MM.1S (cell line): ENCODE measurements around the gene SRP19.

Source experiments
- DNase-seq: peaks from one replicate; pipeline ENCODE4 v3.0.0-alpha.2; 2015
- H2AFZ ChIP-seq: fragments of 300-600 bp; sonication (generic); 2 replicates; pipeline ENCODE4 v1.6.0; 2016; ENCODE audit warnings: antibody characterized with exemption, low read length
- H3F3A ChIP-seq: fragments of 300-600 bp; sonication (generic); 2 replicates; pipeline ENCODE4 v1.6.1; 2016; ENCODE audit warnings: mild to moderate bottlenecking, antibody characterized with exemption, low read length, moderate library complexity, mixed read lengths; ENCODE audit not compliant: insufficient read depth
- H3K27ac ChIP-seq: fragments of 300-600 bp; sonication (generic); 2 replicates; pipeline ENCODE4 v1.5.1; 2016; ENCODE audit warnings: mild to moderate bottlenecking, low read length
- H3K27me3 ChIP-seq: fragments of 300-600 bp; sonication (generic); replicated peaks from 2 replicates; pipeline ENCODE4 v1.6.0; 2016; ENCODE audit warnings: low read length; ENCODE audit not compliant: insufficient read depth
- H3K36me3 ChIP-seq: fragments of 300-600 bp; sonication (generic); replicated peaks from 2 replicates; pipeline ENCODE4 v1.6.1; 2016; ENCODE audit warnings: mild to moderate bottlenecking, low read length, mixed read lengths; ENCODE audit not compliant: insufficient read depth
- H3K4me1 ChIP-seq: fragments of 300-600 bp; sonication (generic); 2 replicates; pipeline ENCODE4 v1.6.1; 2016; ENCODE audit warnings: low read length, mixed read lengths
- H3K4me2 ChIP-seq: fragments of 300-600 bp; sonication (generic); 2 replicates; pipeline ENCODE4 v1.6.0; 2016; ENCODE audit warnings: low read depth, low read length
- H3K4me3 ChIP-seq: fragments of 300-600 bp; sonication (generic); 2 replicates; pipeline ENCODE4 v1.5.1; 2016; ENCODE audit warnings: low read length, mixed read lengths
- H3K79me2 ChIP-seq: fragments of 300-600 bp; sonication (generic); 2 replicates; pipeline ENCODE4 v1.6.1; 2016; ENCODE audit warnings: mixed run types, low read length, mixed read lengths
- H3K9ac ChIP-seq: fragments of 300-600 bp; sonication (generic); 2 replicates; pipeline ENCODE4 v1.6.1; 2016; ENCODE audit warnings: low read length, mixed read lengths
- H3K9me2 ChIP-seq: fragments of 300-600 bp; sonication (generic); replicated peaks from 2 replicates; pipeline ENCODE4 v1.6.1; 2016; ENCODE audit warnings: mild to moderate bottlenecking, low read length, mixed read lengths; ENCODE audit not compliant: insufficient read depth
- H3K9me3 ChIP-seq: fragments of 300-600 bp; sonication (generic); replicated peaks from 2 replicates; pipeline ENCODE4 v1.6.1; 2016; ENCODE audit warnings: mild to moderate bottlenecking, low read length, mixed read lengths; ENCODE audit not compliant: insufficient read depth
- H4K20me1 ChIP-seq: fragments of 300-600 bp; sonication (generic); 2 replicates; pipeline ENCODE4 v1.6.1; 2016; ENCODE audit warnings: mild to moderate bottlenecking, low read length, moderate library complexity, mixed read lengths; ENCODE audit not compliant: insufficient read depth
- CTCF ChIP-seq: fragments of 300-600 bp; sonication (generic); IDR thresholded peaks from 2 replicates; pipeline ENCODE4 v1.5.1; 2016; ENCODE audit warnings: antibody characterized with exemption, low read length, mixed read lengths
- EZH2 ChIP-seq: fragments of 300-600 bp; sonication (generic); optimal IDR thresholded peaks from 2 replicates; pipeline ENCODE3; 2017; ENCODE audit warnings: low read depth, mild to moderate bottlenecking, antibody characterized with exemption, low read length, mixed read lengths
- EZH2phosphoT487 ChIP-seq: fragments of 300-600 bp; sonication (generic); IDR thresholded peaks from 2 replicates; pipeline ENCODE4 v1.6.1; 2018; ENCODE audit warnings: antibody characterized with exemption, low read length

Gene SRP19

GRCh38 chr5:112822456-112822855, 38.6 kb upstream of the SRP19 start:
- Histone ChIP-seq H3K4me1 (no peaks in the 10 kb centered on the region), H3K4me2 (no peak overlapping the region), H3K36me3 (no peaks in the 10 kb centered on the region), H3F3A (no peaks in the 10 kb centered on the region), H3K9me2 (no peaks in the 10 kb centered on the region), H2AFZ (no peak overlapping the region), H3K79me2 (no peaks in the 10 kb centered on the region), H3K9ac (no peak overlapping the region), H3K27me3 (no peaks in the 10 kb centered on the region), H3K4me3 (no peak overlapping the region), H3K27ac (no peak overlapping the region), H4K20me1 (no peaks in the 10 kb centered on the region), H3K9me3 (no peaks in the 10 kb centered on the region)
- DNase-seq = no peak
- TF ChIP-seq EZH2phosphoT487 (no peak), EZH2 (no peak), CTCF (no peak)

GRCh38 chr5:112823181-112823580, 37.9 kb upstream of the SRP19 start:
- Histone ChIP-seq H3F3A (no peaks in the 10 kb centered on the region), H3K36me3 (no peaks in the 10 kb centered on the region), H3K27ac (no peak overlapping the region), H2AFZ (no peak overlapping the region), H3K4me2 (no peak overlapping the region), H3K4me1 (no peaks in the 10 kb centered on the region), H3K27me3 (no peaks in the 10 kb centered on the region), H3K9me3 (no peaks in the 10 kb centered on the region), H3K9ac (no peak overlapping the region), H3K79me2 (no peaks in the 10 kb centered on the region), H4K20me1 (no peaks in the 10 kb centered on the region), H3K4me3 (no peak overlapping the region), H3K9me2 (no peaks in the 10 kb centered on the region)
- DNase-seq = no peak
- TF ChIP-seq EZH2phosphoT487 (no peak), EZH2 (no peak), CTCF (no peak)

GRCh38 chr5:112823656-112824055, 37.4 kb upstream of the SRP19 start:
- no peaks in the 10 kb centered on the region for H3K9me2 ChIP-seq
- no peaks in the 10 kb centered on the region for H3F3A ChIP-seq
- no peaks in the 10 kb centered on the region for H3K4me1 ChIP-seq
- H3K27ac ChIP-seq = no peak overlapping the region
- H3K36me3 ChIP-seq = no peaks in the 10 kb centered on the region; the same call in 1 of the 2 replicates
- no peaks in the 10 kb centered on the region for H3K79me2 ChIP-seq
- no peak overlapping the region for H3K4me2 ChIP-seq
- no peaks in the 10 kb centered on the region for H3K9me3 ChIP-seq
- no peak overlapping the region for H3K9ac ChIP-seq
- TF ChIP-seq EZH2phosphoT487 = no peak
- no peak for TF ChIP-seq CTCF
- TF ChIP-seq EZH2 = no peak
- DNase-seq = no peak
- H2AFZ ChIP-seq = no peak overlapping the region
- H3K27me3 ChIP-seq = no peaks in the 10 kb centered on the region
- H4K20me1 ChIP-seq = no peaks in the 10 kb centered on the region
- H3K4me3 ChIP-seq = no peak overlapping the region
